Measurements from ENCODE around the gene CAMTA1.
"Not testable (repeated sequence)": the region's sequence is repeated elsewhere in the genome, so short reads cannot be mapped to it uniquely, and the experiment has no call there.

Gene CAMTA1

DNA sequence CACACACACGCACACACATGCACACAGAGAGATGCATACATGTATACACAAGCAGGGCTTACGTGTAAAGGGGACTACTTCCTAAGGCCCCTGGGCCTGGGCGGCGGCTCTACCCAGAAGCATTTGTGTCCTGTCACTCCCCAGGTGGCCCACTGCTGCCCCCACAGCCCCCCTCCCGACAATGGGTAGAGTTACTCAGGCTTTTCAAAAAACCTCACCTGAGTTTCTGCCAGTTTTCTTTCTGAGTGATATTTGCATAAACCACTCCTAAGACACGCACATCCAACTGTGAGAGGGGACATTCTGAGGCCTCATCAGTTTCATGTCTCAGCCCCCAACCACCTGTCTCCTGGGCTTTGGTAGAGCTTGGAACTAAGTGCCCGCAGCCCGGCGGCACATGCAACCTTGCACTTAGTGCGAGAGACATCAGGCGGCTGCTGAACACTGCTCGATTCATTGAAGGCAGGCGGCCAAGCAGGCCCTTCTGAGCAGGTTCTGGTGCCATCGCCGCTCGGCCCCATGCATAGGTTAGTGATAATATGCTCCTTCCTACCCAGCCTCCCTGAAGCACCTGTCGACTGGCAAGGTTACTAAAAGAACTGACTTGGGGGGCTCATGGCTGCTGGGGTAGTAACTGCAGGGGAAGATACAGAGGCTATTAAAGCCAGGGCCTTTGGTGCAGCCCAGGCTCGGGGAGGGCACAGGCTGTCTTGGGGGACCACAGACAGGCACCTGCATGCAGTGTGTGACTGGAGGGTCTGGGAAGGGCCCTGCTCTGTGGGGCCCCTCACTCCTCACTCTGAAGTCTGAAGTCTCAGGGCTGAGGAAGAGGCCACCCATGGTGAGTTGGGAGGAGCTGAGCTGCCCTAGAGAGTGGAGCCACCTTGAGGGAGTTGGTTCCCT, 621.6 kb downstream of the CAMTA1 start:
- peak; percentile 5 for DNase-seq

DNA sequence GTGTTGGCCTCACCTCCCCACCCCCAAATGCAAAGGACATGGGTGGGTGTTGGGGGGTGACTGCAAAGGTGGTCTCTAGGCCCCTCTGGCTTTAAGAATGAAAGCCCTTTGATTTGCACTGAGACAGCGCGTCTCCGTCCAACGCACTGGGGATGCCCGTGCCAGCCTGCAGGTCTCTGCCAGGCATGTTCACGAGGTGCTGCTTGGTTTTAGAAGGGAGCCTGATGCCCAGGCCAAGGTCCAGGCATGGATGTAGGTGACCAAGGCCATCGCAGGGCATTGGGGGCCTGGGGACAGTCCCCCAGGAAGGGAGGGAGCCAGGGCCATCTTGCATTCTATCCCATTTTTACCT, 622.3 kb downstream of the CAMTA1 start:
- peak; percentile 5 for DNase-seq

DNA sequence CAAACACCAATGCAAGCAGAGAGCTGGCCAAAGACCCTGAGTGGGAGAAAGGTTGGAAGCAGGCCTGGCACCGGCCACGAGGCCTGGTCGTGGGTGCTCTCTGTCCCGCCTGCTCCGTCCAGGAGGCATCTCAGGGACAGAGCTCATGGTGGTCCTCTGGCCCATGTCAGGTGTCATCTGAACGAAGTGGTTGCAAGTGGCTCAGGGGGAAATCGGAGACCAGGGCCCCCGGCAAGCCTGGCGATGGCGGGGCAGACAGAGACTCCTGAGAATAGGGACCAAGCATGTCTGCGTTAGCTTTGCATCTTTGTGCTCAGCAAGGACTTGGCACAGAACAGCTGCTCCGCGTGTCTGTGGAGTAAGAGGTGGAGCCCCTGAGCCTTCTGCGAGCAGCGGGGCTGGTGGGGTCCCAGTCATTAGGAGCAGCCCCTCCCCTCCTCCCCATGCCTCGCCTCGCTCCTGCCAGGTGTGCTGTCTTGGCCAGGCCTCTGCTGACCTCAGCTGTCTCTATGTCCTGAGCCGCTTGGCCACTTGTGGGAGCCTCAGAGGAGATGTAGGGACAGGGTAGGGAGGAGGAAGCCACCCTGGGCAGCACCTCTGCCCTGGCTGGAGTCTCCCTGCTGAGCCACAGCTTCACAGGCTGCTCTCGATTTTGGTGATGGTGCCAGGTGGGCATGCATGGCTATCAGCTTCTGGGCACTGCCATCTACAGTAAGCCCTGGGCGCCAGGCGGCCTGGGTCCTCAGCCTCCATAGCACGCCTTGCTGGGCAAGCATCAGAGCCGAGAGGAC, 622.9 kb downstream of the CAMTA1 start:
- DNase-seq: peak; percentile 4

DNA sequence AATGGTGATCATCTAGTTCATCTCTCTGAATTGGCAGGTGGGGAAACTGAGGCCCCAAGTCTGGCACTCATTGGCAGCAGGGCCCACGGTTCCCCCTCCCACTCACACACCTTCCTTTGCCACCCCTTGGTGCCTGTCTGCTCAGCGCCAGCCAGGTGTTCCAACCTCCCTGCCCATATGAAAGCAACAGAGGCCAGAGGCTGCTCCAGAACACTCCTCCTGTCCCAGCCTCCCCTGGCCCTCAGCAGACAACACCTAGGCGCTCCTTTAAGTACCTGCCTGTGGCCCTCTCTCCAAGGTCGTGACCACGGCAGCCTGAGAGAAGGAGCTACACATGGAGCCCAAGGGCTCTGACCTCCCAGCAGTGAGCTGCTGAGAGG, 623.5 kb downstream of the CAMTA1 start:
- peak; percentile 8 for DNase-seq

GRCh38 chr1:7409278-7409677, 624.0 kb downstream of the CAMTA1 start:
- DNase-seq: peak; percentile 17

DNA sequence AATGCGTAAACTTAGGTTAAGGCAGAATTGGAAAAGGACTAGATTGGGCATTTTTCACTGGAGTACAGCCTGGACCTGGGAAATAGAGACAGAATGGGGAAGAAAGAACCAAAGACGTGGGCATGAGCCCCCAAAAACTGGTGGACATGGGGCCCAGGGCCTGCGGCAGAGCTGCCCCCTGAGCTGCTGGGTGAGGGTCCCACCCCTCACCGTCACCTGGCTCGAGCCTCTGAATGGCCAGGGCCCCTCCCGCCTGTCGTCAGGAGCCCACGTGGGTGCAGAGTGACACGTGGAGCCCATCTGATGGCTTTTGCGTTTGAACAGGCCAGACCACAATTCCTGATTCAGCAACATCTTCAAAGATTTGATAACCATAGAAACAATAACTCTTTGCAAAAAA, 624.9 kb downstream of the CAMTA1 start:
- DNase-seq: no peak

DNA sequence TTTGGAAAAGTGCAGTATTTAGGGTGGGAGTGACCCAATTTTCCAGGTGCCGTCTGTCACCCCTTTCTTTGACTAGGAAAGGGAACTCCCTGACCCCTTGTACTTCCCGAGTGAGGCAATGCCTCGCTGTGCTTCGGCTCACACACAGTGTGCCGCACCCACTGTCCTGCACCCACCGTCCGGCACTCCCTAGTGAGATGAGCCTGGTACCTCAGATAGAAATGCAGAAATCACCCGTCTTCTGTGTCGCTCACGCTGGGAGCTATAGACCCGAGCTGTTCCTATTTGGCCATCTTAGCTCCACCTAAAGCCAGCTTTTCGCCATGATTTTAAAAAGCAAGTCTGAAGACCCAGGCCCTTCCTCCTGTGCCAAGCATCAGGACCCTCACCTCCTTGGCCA, 632.4 kb downstream of the CAMTA1 start:
- DNase-seq: not testable (repeated sequence)

GRCh38 chr1:7418442-7419080, 633.3 kb downstream of the CAMTA1 start:
- DNase-seq: peak; percentile 8

DNA sequence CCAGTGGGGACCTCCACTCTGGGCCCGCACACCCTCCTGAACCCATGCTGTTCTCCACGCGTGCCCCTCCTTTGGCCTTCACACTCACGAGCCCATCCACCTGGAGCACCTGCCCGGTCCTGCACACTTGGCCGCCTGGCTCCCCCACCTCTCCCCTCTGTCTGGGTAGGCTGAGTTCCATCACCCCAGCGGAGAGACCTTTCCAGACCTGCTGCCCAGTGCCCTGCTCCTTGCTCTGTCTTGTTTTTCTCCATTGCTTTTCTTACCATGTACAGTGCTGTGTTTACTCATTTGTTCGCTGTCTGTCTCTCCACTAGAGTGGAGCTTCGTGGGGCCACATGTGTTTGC, 634.8 kb downstream of the CAMTA1 start:
- no peak for DNase-seq

DNA sequence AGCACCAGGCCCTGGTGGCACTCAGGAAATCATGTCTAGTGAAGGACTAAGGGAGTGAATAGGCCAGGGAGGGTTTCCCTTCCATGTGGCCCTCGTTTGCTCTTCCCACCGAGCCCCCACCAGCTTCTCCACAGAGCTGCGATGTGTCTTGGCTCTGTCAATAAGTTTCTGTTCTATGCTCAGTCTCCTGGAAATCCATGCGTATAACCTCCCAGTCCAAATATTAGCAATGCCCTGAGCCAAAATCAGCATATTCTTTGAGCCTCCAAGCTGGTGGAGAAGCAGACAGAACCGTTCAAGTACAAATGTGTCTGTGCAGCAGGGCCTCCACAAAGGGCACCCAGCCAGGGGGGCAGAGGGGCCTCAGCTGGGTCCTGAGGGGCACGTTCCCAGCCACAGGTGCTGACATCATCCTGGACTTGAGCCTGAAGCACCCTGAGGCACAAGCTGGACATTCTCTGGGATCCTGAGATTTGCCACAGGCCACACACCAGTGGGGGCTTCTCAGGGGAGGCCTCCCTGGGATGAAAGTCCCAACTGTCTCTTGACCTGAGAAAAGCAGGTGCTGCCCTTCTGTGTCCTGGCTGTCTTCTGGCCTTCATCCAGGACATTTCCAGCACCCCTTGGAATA, 635.3 kb downstream of the CAMTA1 start:
- DNase-seq: no peak

GRCh38 chr1:7421471-7422075, 636.3 kb downstream of the CAMTA1 start:
- DNase-seq: no peak

GRCh38 chr1:7422081-7422480, 636.8 kb downstream of the CAMTA1 start:
- no peak for DNase-seq

GRCh38 chr1:7422561-7422960, 637.3 kb downstream of the CAMTA1 start:
- no peak for DNase-seq

- DNase-seq: no peak
These were observed 637.7 kb downstream of the CAMTA1 start for GRCh38 chr1:7422966-7423365.

GRCh38 chr1:7424352-7424890, 639.2 kb downstream of the CAMTA1 start:
- DNase-seq: no peak

DNA sequence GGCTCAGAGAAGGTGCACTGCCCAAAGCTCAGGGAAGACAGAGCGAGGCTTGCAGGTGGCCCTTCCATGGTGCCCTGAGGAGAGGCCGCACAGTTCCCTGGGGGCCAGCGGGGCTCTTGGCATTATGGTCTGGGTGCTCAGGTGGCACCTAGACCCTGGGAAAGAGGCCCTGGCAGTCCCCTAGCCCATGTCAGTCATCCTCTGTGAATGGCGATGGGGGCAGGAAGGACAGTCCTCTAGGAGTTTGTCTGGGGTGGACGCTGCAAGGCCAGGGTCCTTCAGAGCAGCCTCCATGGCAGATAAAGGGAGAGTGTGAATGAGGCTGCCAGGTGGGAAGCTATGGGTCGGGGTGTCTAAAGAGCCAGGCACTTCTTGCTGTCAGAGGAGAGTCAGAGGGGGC, 640.0 kb downstream of the CAMTA1 start:
- DNase-seq: no peak

DNA sequence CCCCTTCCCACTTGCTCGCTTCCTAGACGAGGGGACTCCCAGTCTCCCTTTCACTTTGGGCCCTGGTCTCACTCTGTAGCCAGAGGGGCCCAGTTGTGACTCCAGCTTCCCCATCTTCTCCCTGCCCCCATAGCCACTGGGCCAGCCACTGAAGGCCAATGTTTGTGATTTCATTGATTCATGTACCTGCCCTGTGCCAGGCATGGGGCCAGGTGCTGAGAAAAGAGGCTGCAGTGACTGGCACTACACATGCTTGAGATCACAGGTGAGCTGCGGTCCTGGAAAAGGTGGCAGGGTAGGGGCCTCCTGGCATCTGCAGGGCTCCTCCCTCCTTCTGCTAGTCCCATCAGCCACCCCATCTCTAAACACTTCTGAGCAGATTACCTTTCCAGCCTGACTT, 640.5 kb downstream of the CAMTA1 start:
- DNase-seq: no peak

DNA sequence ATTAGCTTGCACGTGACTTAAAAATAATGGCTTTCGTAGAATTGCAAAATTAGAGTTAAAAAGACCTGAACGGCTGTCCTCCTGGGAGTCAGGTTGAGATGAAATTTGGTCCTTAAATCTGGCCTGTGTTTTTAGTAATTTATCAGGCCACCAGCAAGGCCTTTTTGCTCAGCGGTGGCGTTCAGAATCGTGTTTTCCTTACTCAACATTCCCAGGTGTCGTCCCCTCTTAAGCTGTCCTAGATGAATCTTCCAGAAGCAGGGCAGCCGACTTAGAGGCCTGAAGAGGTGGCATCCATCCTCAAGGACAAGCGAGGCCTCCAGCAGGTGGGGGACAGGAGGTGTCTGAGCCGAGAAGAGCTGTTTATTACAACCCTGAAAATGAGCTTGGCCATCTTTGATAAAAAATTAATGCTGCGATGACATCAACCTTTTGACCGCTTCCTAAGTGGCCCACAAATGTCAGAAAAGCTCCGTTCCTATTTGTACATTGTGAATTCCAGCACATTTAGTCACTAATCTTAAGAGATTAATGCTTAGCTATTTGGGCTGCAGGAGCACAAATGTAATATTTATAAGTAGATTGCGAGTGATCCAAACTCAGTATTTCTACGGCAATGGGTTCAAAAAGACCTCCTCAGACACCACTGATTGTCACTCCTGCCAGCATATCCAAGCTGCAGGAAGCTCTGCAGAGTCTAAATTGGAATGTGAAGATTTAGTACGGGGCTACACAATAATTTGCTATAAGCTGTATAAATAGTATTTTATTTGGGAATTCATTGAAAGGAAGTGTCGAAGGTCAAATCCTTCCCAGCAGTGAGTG, 641.7 kb downstream of the CAMTA1 start:
- no peak for DNase-seq

DNA sequence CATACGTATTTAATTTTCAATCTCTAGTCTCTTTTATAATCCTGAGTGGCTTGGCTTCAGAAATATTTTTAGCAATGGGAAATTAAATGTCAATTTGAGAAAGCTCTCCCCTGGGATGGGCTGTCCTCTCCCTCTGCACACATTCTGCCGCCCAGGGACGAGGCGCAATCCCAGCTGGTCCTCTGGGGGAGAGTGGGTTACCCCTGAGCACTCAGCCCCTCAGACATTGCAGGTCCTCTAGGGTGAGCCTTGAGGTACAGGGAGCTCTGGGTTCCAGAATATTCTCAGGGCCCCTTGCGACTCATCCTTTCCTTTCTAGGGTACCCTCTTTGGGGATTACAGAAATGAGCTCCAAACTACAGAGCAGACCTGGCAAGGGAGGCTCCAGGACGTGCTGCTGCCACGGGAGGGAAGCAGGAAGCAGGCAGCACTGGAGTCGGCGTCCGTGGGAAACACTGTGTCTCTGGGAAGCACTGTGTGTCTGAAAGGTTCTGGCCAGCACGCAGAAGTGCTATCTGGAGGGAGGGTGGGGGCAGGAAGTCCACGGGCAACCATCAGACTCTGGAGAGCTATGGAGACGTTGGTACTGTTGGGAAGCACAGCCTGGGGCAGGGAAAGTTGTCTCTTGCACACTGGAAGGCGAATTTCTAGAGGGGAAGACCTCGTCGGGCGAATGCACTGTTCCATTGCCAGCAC, 642.5 kb downstream of the CAMTA1 start:
- no peak for DNase-seq

DNA sequence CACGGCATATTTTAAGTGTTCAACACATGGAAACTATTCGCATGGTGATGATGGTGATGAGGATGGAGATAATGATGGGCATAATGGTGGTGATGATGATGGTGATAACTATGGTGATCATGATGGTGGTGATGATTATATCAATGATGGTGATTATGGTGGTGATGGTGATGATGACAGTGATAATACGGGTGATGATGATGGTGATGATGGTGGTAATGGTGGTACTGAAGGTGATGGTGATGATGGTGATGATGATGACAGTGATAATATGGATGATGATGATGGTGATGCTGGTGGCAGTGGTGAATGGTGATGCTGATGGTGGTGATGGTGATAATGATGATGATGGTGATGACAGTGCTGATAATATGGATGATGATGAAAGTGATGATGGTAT, 644.0 kb downstream of the CAMTA1 start:
- DNase-seq: no peak

DNA sequence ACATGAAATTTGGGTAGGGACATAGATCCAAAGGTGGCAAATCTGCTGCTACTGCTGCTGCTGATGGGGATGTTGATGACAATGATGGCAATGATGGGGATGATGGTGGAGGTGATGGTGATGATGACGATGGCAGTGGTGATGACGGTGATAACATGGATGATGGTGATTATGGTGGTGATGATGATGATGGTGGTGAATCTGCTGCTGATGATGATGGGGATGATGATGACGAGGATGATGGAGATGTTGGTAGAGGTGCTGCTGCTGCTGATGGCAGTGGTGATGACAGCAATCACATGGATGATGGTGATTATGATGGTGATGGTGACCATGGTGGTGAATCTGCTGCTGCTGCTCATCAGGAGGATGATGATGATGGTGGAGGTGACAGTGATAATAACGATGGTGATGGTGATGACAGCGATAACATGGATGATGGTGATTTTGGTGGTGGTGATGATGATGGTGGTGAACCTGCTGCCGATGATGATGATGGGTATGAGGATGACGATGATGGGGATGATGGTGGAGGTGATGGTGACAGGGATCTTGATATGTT, 644.9 kb downstream of the CAMTA1 start:
- no peak for DNase-seq
